ENCODE data around the gene RHOT2. TPM values are rescaled to one million over a fixed set of nuclear protein-coding genes. Genes with fewer than 3 reads are reported as not detected.
A peak's percentile ranks its signal among the peaks of the same experiment; 100 is the strongest.

Gene RHOT2
- total RNA-seq, 1 experiment from 2014 or later = 143 TPM

DNA sequence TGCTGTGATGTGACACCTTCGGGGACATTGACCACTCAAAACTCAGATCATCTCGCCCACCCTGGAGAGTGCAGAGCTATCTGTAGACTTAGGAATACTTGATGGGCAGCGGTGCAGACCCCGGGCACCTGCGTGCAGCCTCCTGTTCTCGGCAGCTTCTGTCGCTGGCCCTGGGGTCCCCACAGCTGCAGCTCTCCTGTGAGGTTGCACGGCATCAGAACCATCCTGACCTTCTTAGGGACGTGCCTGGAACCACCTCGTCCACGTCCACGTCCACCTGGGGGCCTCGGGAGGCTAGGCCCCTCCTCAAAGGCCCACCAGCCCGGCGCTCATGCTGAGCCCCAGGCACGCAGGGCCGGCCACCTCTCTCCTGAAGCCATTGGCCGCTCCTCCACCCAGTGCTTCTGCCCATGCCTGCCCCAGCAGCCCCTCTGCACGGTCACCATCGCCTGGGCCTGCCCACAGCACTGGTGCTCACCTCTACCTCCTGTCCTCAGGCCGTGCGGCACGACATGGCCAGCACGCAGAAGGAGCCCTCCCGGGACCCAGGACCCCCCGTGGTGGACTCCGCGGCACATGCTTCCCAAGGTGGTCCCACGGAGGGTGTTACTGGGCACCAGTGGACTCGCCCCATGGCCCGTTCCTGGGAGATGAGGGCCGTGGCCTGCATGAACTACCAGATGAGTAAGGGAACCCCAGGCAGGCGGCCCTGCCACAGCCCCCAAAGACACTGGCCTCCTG is 39.4 kb upstream of the RHOT2 start:
- H2AFZ ChIP-seq = no peak overlapping the region
- TF ChIP-seq EZH2 (IDR thresholded peaks at IDR 0.05; ENCODE audit: low read depth) = no peak
- no peak for TF ChIP-seq CTCF (conservative IDR thresholded peaks at IDR 0.05)
- no peaks in the 10 kb centered on the region for H3K79me2 ChIP-seq (ENCODE audit: low read depth)
- intact Hi-C loops (cut with micrococcal nuclease; ENCODE audit: unreplicated experiment) = loop anchor here (5.0 kb wide), 1 partner anchor 39 kb away; the partner anchor contains the start of gene RHOT2
- 0 out of 2 replicates have a peak, but pooled peaks cover 12% of the 10 kb centered on the region for H4K20me1 ChIP-seq (ENCODE audit: insufficient read depth)
- no peaks in the 10 kb centered on the region for H3K27me3 ChIP-seq (ENCODE audit: insufficient read depth, low read depth)
- CTCF ChIA-PET = no interaction called here
- H3K4me1 ChIP-seq (replicated peaks; ENCODE audit: insufficient read depth) = peaks cover 24% of the 10 kb centered on the region
- no peaks in the 10 kb centered on the region for H3K9me2 ChIP-seq (ENCODE audit: insufficient read depth)
- DNase-seq = no peak
- POLR2A ChIA-PET (ENCODE audit: unreplicated experiment) = interaction anchor here (0.6 kb wide), 1 partner anchor 28 kb away, joined by 4 read pairs; no protein-coding TSS in a partner anchor
- no peak overlapping the region for H3K4me3 ChIP-seq
- no peaks in the 10 kb centered on the region for H3K9me3 ChIP-seq (ENCODE audit: insufficient read depth, low read depth)
- no peaks in the 10 kb centered on the region for H3K36me3 ChIP-seq (ENCODE audit: low read depth)
- H3K4me2 ChIP-seq = no peak overlapping the region
- TSS peak; percentile 18 for BruUV-seq (replicated peaks)
- peaks cover 38% of the 10 kb centered on the region; the same call in 1 of the 2 replicates for H3F3A ChIP-seq (ENCODE audit: insufficient read depth, low read depth)
- no peak overlapping the region for H3K27ac ChIP-seq

DNA sequence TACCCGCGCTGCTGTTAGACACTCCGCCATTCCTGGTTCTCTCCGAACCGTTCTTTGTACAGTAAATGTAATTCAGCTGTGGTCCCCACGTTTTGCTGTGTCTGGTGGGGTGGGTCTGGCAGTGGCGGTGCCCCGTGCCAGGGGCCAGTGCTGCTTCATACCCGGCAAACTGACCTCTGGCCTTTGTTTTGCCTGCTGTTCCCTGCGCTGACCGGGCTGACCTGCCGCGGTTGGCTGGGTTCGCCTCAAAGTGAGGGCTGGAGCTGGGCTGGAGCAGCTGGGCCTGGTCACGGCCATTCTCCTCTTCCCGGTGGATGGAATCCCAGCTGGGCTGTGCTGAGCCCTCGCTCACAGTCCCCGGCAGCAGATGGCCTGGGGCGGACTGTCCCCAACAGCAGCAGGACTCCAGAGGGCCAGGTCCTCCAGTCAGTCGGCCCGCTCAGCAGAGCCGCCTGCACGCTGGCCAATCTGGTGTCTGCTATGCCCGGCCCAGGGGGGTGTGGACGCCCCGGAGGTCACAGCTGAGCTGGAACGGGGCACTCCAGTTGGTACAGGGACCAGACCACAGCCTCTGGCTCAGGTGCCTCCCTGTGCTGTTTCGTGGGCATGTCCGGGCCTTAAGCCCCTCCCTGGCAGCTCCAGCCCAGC is 38.6 kb upstream of the RHOT2 start:
- intact Hi-C loops (cut with micrococcal nuclease; ENCODE audit: unreplicated experiment) = loop anchor here (5.0 kb wide), 1 partner anchor 38 kb away; the partner anchor contains the start of gene RHOT2
- H3K27ac ChIP-seq = no peak overlapping the region
- H3K79me2 ChIP-seq (ENCODE audit: low read depth) = peaks cover 2% of the 10 kb centered on the region; the same call in 1 of the 2 replicates
- TF ChIP-seq EZH2 (IDR thresholded peaks at IDR 0.05; ENCODE audit: low read depth) = no peak
- TF ChIP-seq CTCF (conservative IDR thresholded peaks at IDR 0.05) = no peak
- no peaks in the 10 kb centered on the region for H3K9me2 ChIP-seq (ENCODE audit: insufficient read depth)
- BruUV-seq (replicated peaks) = no TSS peak
- H3F3A ChIP-seq (ENCODE audit: insufficient read depth, low read depth) = peaks cover 34% of the 10 kb centered on the region; the same call in 1 of the 2 replicates
- H3K4me2 ChIP-seq = no peak overlapping the region
- H3K4me1 ChIP-seq (replicated peaks; ENCODE audit: insufficient read depth) = peaks cover 24% of the 10 kb centered on the region
- H3K9me3 ChIP-seq (ENCODE audit: insufficient read depth, low read depth) = no peaks in the 10 kb centered on the region
- CTCF ChIA-PET = no interaction called here
- no peaks in the 10 kb centered on the region for H3K36me3 ChIP-seq (ENCODE audit: low read depth)
- DNase-seq = no peak
- POLR2A ChIA-PET (ENCODE audit: unreplicated experiment) = no interaction called here
- no peak overlapping the region for H3K4me3 ChIP-seq
- H4K20me1 ChIP-seq (ENCODE audit: insufficient read depth) = 0 out of 2 replicates have a peak, but pooled peaks cover 12% of the 10 kb centered on the region
- no peak overlapping the region for H2AFZ ChIP-seq
- no peaks in the 10 kb centered on the region for H3K27me3 ChIP-seq (ENCODE audit: insufficient read depth, low read depth)

- BruUV-seq (replicated peaks) = no TSS peak
- Histone ChIP-seq H3F3A (ENCODE audit: insufficient read depth, low read depth) (peaks cover 29% of the 10 kb centered on the region; the same call in 1 of the 2 replicates), H3K36me3 (ENCODE audit: low read depth) (no peaks in the 10 kb centered on the region), H3K4me3 (no peak overlapping the region), H3K27me3 (ENCODE audit: insufficient read depth, low read depth) (no peaks in the 10 kb centered on the region), H3K4me1 (replicated peaks; ENCODE audit: insufficient read depth) (peaks cover 26% of the 10 kb centered on the region), H3K9me3 (ENCODE audit: insufficient read depth, low read depth) (no peaks in the 10 kb centered on the region), H2AFZ (no peak overlapping the region), H4K20me1 (ENCODE audit: insufficient read depth) (0 out of 2 replicates have a peak, but pooled peaks cover 12% of the 10 kb centered on the region), H3K79me2 (ENCODE audit: low read depth) (peaks cover 8% of the 10 kb centered on the region), H3K9me2 (ENCODE audit: insufficient read depth) (no peaks in the 10 kb centered on the region), H3K4me2 (no peak overlapping the region), H3K27ac (no peak overlapping the region)
- CTCF ChIA-PET = no interaction called here
- intact Hi-C loops (cut with micrococcal nuclease; ENCODE audit: unreplicated experiment) = loop anchor here (5.0 kb wide), 1 partner anchor 37 kb away; the partner anchor contains the start of gene RHOT2
- DNase-seq = no peak
- POLR2A ChIA-PET (ENCODE audit: unreplicated experiment) = no interaction called here
- no peak for TF ChIP-seq EZH2 (IDR thresholded peaks at IDR 0.05; ENCODE audit: low read depth)
- no peak for TF ChIP-seq CTCF (conservative IDR thresholded peaks at IDR 0.05)
Measured at GRCh38 chr16:629833-630248, 38.1 kb upstream of the RHOT2 start.

Measured in PC-9 (cell line).